ENCODE results near the gene PTPRM. TPM values are rescaled to one million over a fixed set of nuclear protein-coding genes. Genes with fewer than 3 reads are reported as not detected.

Gene PTPRM
- total RNA-seq, 1 donor from 2014 or later, result 65.5 TPM

DNA sequence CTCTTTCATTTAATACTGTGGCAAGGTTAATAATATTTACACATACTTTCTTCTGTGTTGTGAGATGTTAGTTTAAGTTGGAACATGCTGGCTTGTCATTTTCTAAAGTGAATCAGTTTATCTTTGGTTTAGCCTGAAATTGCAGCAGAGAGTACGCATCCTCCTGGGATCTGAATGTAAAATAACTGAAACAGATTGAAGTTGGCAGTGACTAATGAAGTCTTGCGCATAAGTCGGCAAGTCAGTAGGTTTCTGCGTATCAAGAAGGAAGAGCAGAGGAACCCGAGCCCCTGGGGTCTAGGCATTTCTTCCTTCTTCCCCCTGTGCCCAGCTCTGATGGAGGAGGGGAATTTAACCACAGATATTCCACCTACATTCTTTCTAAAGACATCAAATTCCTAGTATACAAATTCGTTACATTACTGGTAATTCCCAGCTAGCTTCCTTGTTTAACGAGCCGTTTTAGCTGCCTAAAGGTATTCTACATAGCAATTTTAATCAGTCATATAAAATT lies 650.0 kb downstream of the PTPRM start:
- Histone ChIP-seq H3K27me3 (ENCODE audit: control insufficient read depth, insufficient read depth, low read length) (no peaks in the 10 kb centered on the region), H3K36me3 (ENCODE audit: control insufficient read depth, insufficient read depth, low read length) (no peaks in the 10 kb centered on the region), H3K4me3 (ENCODE audit: low read depth, low read length) (no peak overlapping the region)
- no peak for DNase-seq (ENCODE audit: low read depth)
- TF ChIP-seq, protein P1, sequence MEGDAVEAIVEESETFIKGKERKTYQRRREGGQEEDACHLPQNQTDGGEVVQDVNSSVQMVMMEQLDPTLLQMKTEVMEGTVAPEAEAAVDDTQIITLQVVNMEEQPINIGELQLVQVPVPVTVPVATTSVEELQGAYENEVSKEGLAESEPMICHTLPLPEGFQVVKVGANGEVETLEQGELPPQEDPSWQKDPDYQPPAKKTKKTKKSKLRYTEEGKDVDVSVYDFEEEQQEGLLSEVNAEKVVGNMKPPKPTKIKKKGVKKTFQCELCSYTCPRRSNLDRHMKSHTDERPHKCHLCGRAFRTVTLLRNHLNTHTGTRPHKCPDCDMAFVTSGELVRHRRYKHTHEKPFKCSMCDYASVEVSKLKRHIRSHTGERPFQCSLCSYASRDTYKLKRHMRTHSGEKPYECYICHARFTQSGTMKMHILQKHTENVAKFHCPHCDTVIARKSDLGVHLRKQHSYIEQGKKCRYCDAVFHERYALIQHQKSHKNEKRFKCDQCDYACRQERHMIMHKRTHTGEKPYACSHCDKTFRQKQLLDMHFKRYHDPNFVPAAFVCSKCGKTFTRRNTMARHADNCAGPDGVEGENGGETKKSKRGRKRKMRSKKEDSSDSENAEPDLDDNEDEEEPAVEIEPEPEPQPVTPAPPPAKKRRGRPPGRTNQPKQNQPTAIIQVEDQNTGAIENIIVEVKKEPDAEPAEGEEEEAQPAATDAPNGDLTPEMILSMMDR (IDR thresholded peaks at IDR 0.05; ENCODE audit: insufficient read depth, low read length, poor library complexity, severe bottlenecking), result no peak

DNA sequence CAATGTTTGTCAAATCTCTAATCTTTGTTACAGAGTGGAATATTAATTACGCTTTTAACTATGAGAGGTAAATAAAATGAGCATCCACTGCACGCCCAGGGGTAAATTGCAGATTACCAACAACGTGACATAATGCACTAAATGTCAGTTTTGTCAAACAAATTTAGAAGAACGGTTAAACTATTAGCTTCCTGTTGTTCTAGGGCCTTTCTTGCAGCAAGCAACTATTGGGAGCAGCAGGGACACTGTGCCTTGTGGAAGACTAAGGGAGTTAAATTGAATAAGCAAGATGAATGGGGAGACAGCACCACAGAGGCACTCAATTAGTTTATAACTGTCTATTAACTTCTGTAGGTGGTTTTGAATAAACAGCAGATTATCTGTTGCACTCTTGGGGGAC lies 651.1 kb downstream of the PTPRM start:
- Histone ChIP-seq H3K4me3 (ENCODE audit: low read depth, low read length) (no peak overlapping the region), H3K36me3 (ENCODE audit: control insufficient read depth, insufficient read depth, low read length) (no peaks in the 10 kb centered on the region), H3K27me3 (ENCODE audit: control insufficient read depth, insufficient read depth, low read length) (no peaks in the 10 kb centered on the region)
- DNase-seq (ENCODE audit: low read depth), result no peak
- TF ChIP-seq, protein P1 (IDR thresholded peaks at IDR 0.05; ENCODE audit: insufficient read depth, low read length, poor library complexity, severe bottlenecking), result no peak

DNA sequence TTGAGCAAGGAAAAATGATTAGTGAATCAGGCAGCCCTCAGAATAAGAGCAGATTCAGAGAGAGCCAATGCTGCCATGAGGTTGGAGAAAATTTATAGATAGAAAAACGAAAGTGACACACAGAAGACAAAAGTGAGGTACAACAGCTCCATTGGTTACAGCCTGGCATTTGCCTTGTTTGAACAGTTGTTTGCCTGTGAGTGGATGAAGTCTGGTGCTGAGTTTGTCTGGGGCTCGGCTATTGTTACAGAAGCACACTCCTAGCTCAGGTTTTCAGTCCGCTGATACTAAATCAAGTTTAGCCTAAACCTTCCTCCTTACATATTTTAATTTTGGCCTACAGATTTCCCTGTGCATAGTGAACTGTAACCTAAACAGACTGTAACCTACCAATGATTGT lies 654.3 kb downstream of the PTPRM start:
- DNase-seq (ENCODE audit: low read depth), result no peak
- Histone ChIP-seq H3K27me3 (ENCODE audit: control insufficient read depth, insufficient read depth, low read length) (no peaks in the 10 kb centered on the region), H3K36me3 (ENCODE audit: control insufficient read depth, insufficient read depth, low read length) (no peaks in the 10 kb centered on the region), H3K4me3 (ENCODE audit: low read depth, low read length) (no peak overlapping the region)
- TF ChIP-seq, protein P1 (IDR thresholded peaks at IDR 0.05; ENCODE audit: insufficient read depth, low read length, poor library complexity, severe bottlenecking), result no peak

DNA sequence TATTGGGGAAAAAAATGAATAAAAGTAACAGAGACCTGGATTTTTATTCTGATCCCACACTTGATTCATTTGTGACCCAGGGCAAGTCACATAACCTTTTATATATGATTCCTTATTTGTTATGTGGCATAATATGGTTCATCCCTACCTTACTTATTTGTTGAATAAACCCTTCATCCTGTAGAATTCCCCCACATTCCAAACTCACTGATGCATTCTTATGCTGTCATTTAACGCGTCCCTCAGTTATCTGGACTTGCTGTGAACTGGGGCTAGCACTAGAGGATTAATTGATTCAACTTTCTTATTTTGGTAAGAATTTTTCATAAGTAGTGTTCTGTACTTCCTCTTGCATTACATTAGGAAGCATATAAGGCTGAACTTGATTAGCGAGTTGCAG lies 657.5 kb downstream of the PTPRM start:
- Histone ChIP-seq H3K4me3 (ENCODE audit: low read depth, low read length) (no peak overlapping the region), H3K36me3 (ENCODE audit: control insufficient read depth, insufficient read depth, low read length) (no peaks in the 10 kb centered on the region), H3K27me3 (ENCODE audit: control insufficient read depth, insufficient read depth, low read length) (no peaks in the 10 kb centered on the region)
- no peak for DNase-seq (ENCODE audit: low read depth)
- TF ChIP-seq, protein P1 (IDR thresholded peaks at IDR 0.05; ENCODE audit: insufficient read depth, low read length, poor library complexity, severe bottlenecking), result no peak

DNA sequence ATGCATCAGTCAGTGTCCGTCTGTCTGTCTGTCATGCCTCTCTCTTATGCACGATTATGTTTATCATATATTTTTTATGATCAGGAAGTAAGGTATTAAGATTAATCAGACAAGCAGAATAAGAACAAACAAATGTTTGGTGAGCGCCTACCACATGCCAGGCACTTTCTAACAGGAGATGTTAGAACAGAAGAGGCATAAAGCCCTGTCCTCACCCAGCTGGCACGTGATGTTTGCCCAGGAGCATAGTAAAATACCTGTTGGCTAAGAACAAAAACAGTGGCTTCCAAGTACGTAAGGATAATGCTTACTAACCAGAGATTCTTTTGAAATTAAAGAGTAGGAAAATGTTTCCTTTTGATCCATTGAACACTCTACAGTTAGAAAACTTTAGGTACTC lies 661.9 kb downstream of the PTPRM start:
- Histone ChIP-seq H3K4me3 (ENCODE audit: low read depth, low read length) (no peak overlapping the region), H3K27me3 (ENCODE audit: control insufficient read depth, insufficient read depth, low read length) (no peaks in the 10 kb centered on the region), H3K36me3 (ENCODE audit: control insufficient read depth, insufficient read depth, low read length) (no peaks in the 10 kb centered on the region)
- no peak for DNase-seq (ENCODE audit: low read depth)
- TF ChIP-seq, protein P1 (IDR thresholded peaks at IDR 0.05; ENCODE audit: insufficient read depth, low read length, poor library complexity, severe bottlenecking), result no peak

DNA sequence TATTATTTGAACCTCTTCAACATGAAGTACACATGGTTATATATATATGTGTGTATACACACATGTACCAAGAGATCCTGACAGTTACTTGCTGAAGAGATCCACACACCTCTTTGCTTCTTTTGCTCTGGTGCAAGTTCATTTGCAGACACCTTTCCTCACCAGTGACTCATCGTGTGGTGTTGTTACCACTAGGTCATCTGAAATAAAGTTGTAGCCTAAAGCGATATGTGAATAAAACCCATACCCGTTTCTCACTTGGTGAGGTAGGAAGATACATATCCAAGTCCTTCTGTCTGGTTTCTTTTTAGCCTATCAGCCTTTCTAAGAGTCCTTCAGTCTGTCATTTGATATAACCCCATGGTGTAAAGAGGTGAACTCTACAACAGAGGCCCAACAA lies 662.7 kb downstream of the PTPRM start:
- Histone ChIP-seq H3K27me3 (ENCODE audit: control insufficient read depth, insufficient read depth, low read length) (no peaks in the 10 kb centered on the region), H3K4me3 (ENCODE audit: low read depth, low read length) (no peak overlapping the region), H3K36me3 (ENCODE audit: control insufficient read depth, insufficient read depth, low read length) (no peaks in the 10 kb centered on the region)
- no peak for DNase-seq (ENCODE audit: low read depth)
- TF ChIP-seq, protein P1 (IDR thresholded peaks at IDR 0.05; ENCODE audit: insufficient read depth, low read length, poor library complexity, severe bottlenecking), result no peak
